Ovary (tissue), 9 donors: Measurements from ENCODE around the gene TSPAN10. TPM values are rescaled to one million over a fixed set of nuclear protein-coding genes. Genes with fewer than 3 reads are reported as not detected.

Source experiments
- DNase-seq, 5 donors: peaks; one replicate each; pipeline ENCODE4 v3.0.0-alpha.2; 2019 to 2020
- H3K27ac ChIP-seq, 2 donors: fragments of 200-600 bp; one replicate each; pipeline versions ENCODE4 v1.5.1 to v1.8.0; 2019 to 2022
- H3K27me3 ChIP-seq: fragments of 200-600 bp; one replicate; pipeline ENCODE4 v1.8.0; 2022
- H3K36me3 ChIP-seq: fragments of 200-600 bp; sonication (generic); one replicate; pipeline ENCODE4 v1.5.1; 2019
- H3K4me1 ChIP-seq: one replicate; pipeline ENCODE4 v1.8.1; 2013; ENCODE audit warnings: mild to moderate bottlenecking, moderate library complexity; ENCODE audit not compliant: insufficient read depth
- H3K4me3 ChIP-seq: fragments of 200-600 bp; sonication (generic); one replicate; pipeline ENCODE4 v1.5.1; 2017
- H3K9me3 ChIP-seq, 2 donors: fragments of 200-600 bp in 1 of 2; sonication (generic) in 1 of 2; one replicate each; pipeline versions ENCODE4 v1.5.1 to v1.8.1; 2013 to 2019; ENCODE audit warnings: mild to moderate bottlenecking in 1 of 2, moderate library complexity in 1 of 2
- EP300 ChIP-seq: sonication (generic); formaldehyde crosslinking; IDR thresholded peaks from one replicate; pipeline ENCODE4 v1.6.1; 2017; ENCODE audit warnings: antibody characterized with exemption
- POLR2A ChIP-seq: fragments of 450-650 bp; IDR thresholded peaks from one replicate; pipeline ENCODE4 v1.6.1; 2017; ENCODE audit warnings: antibody characterized with exemption, mild to moderate bottlenecking, moderate library complexity
- WGBS, 3 donors: extraction: QIAGEN DNeasy Blood & Tissue Kit in 1 of 3; methylation state at CpG; one replicate each; pipeline versions ENCODE4 v1.1.5 to v1.1.7; 2013 to 2017; 5-methylcytosine and 5-hydroxymethylcytosine counted together
- intact Hi-C, 4 donors: fragments of 100-400 bp; cut with DNase I; formaldehyde crosslinking; loops; one replicate each; pipeline versions ENCODE4 v1.11.0 to v1.15.1; 2022 to 2023
- polyA plus RNA-seq, 2 donors: library from polyadenylated mRNA; stranded (reverse); fragments of 200-250 nt in 1 of 2; fragments of 350-450 nt in 1 of 2; fragmentation: Illumina TruSeq in 1 of 2; extraction: RNeasy Lipid Tissue Mini Kit (QIAGEN cat#74804) in 1 of 2; gene quantifications; one replicate each; pipeline ENCODE4 v1.2.3, GENCODE V29; 2013 to 2014
- total RNA-seq, 7 donors: library from RNA; depleted of rRNA in 2 of 7; stranded (reverse); fragments of >200 nt in 2 of 7; fragmentation: NEBNext Ultra II Directional in 3 of 7; extraction: Animal tissue kit (Norgen Biotek cat#: 25700) in 3 of 7; gene quantifications; one replicate each; pipeline versions ENCODE4 v1.1.0 to v1.2.4, GENCODE V29; 2016 to 2023
- TF ChIP-seq, protein P1 (sequence below), 3 donors: fragments of 450-650 bp in 2 of 3; fragments of 200-600 bp in 1 of 3; IDR thresholded peaks; one replicate each; pipeline versions ENCODE4 v1.5.1 to v1.8.0; 2016 to 2022; ENCODE audit warnings: antibody characterized with exemption in 3 of 3, mild to moderate bottlenecking in 1 of 3
- donor health status: DM: no; HTN: no; CAD: no; lungs with moderate emphysema.
- donor health status: DM: no; HTN: no; CAD: no.
- donor health status: Bipolar disorder and iron deficiency.
- donor health status: DM: yes; HTN: yes; CAD: no.
- donor health status: DM: no; HTN: no; CAD: no.
- donor health status: DM: yes; HTN: yes; CAD: no.

TSPAN10 gene
- total and polyA plus RNA-seq, 9 donors: 0.68 to 3.3 (median 1.2) TPM

DNA sequence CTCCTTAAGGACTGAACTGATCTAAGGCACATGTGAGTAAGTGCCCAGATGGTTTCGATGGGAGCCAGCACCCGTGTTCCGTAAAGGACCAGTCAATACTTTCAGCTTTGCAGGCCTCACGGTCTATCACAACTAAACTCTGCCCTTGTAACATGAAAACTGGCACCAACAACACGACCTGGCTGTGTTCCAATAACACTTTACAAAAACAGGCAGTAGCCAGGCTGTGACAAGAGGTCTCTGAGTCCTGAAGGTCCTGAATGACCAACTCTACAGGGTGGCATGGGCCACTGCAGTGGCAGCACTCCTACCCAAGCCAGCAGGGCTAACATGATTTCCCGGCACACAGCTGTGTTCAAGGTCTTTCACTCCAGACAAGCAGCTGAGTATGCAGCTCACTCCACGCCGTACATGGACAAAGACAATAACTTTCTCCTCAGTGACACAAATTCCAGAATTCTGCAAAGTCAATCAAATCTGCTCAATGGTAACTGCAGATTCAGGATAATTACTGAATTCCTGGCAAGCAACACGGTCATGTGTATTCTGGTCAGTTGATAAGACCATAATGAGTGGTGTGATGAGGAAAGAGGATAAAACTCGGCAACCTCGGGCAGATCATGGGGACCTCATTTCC is 15.4 kb upstream of the TSPAN10 start:
- Histone ChIP-seq H3K27ac (peak overlapping the region in 1 of 2 donors; percentile 37), H3K27me3 (no peaks in the 10 kb centered on the region), H3K9me3 (no peaks in the 10 kb centered on the region), H3K4me3 (no peak overlapping the region), H3K36me3 (no peaks in the 10 kb centered on the region), H3K4me1 (peaks cover 5% of the 10 kb centered on the region)
- intact Hi-C loops: no loop called here
- peak in 4 of 5 donors; percentile 30 to 55 (median 42) for DNase-seq
- WGBS, 3 donors: 13 to 29% (median 15%) methylated on average over 11 of the region's 11 CpGs
- TF ChIP-seq, protein P1, sequence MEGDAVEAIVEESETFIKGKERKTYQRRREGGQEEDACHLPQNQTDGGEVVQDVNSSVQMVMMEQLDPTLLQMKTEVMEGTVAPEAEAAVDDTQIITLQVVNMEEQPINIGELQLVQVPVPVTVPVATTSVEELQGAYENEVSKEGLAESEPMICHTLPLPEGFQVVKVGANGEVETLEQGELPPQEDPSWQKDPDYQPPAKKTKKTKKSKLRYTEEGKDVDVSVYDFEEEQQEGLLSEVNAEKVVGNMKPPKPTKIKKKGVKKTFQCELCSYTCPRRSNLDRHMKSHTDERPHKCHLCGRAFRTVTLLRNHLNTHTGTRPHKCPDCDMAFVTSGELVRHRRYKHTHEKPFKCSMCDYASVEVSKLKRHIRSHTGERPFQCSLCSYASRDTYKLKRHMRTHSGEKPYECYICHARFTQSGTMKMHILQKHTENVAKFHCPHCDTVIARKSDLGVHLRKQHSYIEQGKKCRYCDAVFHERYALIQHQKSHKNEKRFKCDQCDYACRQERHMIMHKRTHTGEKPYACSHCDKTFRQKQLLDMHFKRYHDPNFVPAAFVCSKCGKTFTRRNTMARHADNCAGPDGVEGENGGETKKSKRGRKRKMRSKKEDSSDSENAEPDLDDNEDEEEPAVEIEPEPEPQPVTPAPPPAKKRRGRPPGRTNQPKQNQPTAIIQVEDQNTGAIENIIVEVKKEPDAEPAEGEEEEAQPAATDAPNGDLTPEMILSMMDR (IDR thresholded peaks at IDR 0.05): no peak
- TF ChIP-seq POLR2A: no peak
- TF ChIP-seq EP300: no peak

- no peaks in the 10 kb centered on the region for H3K27me3 ChIP-seq
- H3K4me3 ChIP-seq: no peak overlapping the region
- no peaks in the 10 kb centered on the region for H3K9me3 ChIP-seq
- no peak overlapping the region for H3K27ac ChIP-seq
- no peaks in the 10 kb centered on the region for H3K4me1 ChIP-seq
- no peak for DNase-seq
- intact Hi-C loops: no loop called here
- H3K36me3 ChIP-seq: no peaks in the 10 kb centered on the region
- 82 to 84% (median 83%) methylated on average over 8 of the region's 8 CpGs for WGBS, 3 donors
- TF ChIP-seq, protein P1 (IDR thresholded peaks at IDR 0.05): no peak
- TF ChIP-seq EP300 (no peak), POLR2A (no peak)
These were observed 6.7 kb upstream of the TSPAN10 start for GRCh38 chr17:81630274-81630673.

DNA sequence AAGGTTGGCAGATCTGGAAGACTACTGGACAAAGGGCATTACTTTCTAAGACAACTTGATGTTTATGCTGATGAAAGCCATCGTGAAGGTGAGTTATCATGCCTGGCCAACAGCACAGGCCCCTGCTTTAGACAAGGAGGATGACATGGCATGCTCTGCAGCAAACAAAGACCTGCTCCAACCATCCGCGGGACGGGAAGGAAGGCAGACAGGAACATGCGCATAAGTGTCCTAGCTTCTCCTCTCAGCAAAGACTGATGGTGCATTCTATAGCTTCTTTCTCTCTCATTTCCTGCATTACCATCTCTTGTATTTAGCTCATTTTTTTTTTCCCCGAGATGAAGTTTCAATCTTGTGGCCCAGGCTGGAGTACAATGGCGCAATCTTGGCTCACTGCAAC is 5.5 kb upstream of the TSPAN10 start:
- intact Hi-C loops: no loop called here
- H3K9me3 ChIP-seq: no peaks in the 10 kb centered on the region
- no peak for DNase-seq
- H3K27me3 ChIP-seq: no peaks in the 10 kb centered on the region
- TF ChIP-seq, protein P1 (IDR thresholded peaks at IDR 0.05): no peak
- no peak for TF ChIP-seq EP300
- no peak for TF ChIP-seq POLR2A
- no peak overlapping the region for H3K4me3 ChIP-seq
- 77 to 85% (median 82%) methylated on average over 7 of the region's 7 CpGs for WGBS, 3 donors
- H3K4me1 ChIP-seq: peaks cover 6% of the 10 kb centered on the region
- no peak overlapping the region for H3K27ac ChIP-seq
- no peaks in the 10 kb centered on the region for H3K36me3 ChIP-seq

- 86 to 97% (median 90%) methylated on average over 5 of the region's 5 CpGs for WGBS, 3 donors
- H3K4me1 ChIP-seq: peaks cover 9% of the 10 kb centered on the region
- peak overlapping the region; percentile 84 for H3K4me3 ChIP-seq
- no peak for TF ChIP-seq EP300
- TF ChIP-seq, protein P1 (IDR thresholded peaks at IDR 0.05): no peak
- TF ChIP-seq POLR2A: no peak
- H3K36me3 ChIP-seq: no peaks in the 10 kb centered on the region
- H3K27me3 ChIP-seq: no peaks in the 10 kb centered on the region
- DNase-seq: no peak
- no peak overlapping the region for H3K27ac ChIP-seq
- H3K9me3 ChIP-seq: no peaks in the 10 kb centered on the region
- intact Hi-C loops: no loop called here
These were observed 1.6 kb upstream of the TSPAN10 start for GRCh38 chr17:81635431-81635830.
